Breast epithelium (tissue), 3 donors: ENCODE results near the gene MXRA7.

Experiments
- POLR2A ChIP-seq: fragments of 450-650 bp; IDR thresholded peaks from one replicate; pipeline ENCODE4 v1.6.1; 2016; ENCODE audit warnings: antibody characterized with exemption, mild to moderate bottlenecking, moderate library complexity
- TF ChIP-seq, protein P1 (sequence below), 3 donors: fragments of 450-650 bp; IDR thresholded peaks; one replicate each; pipeline ENCODE4 v1.5.1; 2016 to 2017; ENCODE audit warnings: antibody characterized with exemption in 3 of 3, mild to moderate bottlenecking in 3 of 3, moderate library complexity in 3 of 3

DNA sequence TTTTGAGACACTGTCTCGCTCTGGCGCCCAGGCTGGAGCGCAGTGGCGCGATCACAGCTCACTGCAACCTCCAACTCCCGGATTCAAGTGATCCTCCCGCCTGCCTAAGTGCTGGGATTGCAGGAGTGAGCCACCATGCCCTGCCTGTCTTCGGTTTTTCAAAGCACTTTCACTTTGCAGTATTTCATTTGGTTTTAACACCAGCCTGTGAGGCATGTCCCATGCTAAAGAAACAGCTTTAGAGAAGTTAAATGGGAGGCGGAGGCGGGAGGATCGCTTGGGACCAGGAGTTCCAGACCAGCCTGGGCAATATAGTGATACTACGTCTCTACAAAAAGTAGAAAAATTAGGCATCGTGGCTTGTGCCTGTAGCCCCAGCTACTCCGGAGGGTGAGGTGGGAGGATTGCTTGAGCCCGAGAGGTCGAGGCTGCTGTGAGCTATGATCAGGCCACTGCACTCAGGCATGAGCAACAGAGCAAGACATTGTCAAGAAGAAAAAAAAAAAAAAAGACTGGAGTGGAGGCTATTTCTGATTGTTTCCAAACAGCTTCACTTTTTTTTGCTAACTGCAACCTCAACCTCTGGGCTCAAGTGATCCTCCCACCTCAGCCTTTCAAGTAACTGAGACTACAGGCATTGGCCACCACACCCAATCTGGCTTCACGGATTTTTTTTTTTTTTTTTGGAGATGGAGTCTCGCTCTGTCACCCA, 17.1 kb upstream of the MXRA7 start:
- TF ChIP-seq, protein P1, sequence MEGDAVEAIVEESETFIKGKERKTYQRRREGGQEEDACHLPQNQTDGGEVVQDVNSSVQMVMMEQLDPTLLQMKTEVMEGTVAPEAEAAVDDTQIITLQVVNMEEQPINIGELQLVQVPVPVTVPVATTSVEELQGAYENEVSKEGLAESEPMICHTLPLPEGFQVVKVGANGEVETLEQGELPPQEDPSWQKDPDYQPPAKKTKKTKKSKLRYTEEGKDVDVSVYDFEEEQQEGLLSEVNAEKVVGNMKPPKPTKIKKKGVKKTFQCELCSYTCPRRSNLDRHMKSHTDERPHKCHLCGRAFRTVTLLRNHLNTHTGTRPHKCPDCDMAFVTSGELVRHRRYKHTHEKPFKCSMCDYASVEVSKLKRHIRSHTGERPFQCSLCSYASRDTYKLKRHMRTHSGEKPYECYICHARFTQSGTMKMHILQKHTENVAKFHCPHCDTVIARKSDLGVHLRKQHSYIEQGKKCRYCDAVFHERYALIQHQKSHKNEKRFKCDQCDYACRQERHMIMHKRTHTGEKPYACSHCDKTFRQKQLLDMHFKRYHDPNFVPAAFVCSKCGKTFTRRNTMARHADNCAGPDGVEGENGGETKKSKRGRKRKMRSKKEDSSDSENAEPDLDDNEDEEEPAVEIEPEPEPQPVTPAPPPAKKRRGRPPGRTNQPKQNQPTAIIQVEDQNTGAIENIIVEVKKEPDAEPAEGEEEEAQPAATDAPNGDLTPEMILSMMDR (IDR thresholded peaks at IDR 0.05): no peak
- TF ChIP-seq POLR2A: no peak
